Activated T-cell treated with anti-CD3 and anti-CD28 coated beads, Interleukin-2, amount 50 U/mL, for 24 hours (primary cell): ENCODE results near the gene SESN3.

Experiments
- DNase-seq: peaks from one replicate; pipeline ENCODE4 v3.0.0-alpha.2; 2020
- H3K27ac Mint-ChIP-seq: 2 replicates; pipeline ENCODE4 v1.8.0; 2020; ENCODE audit warnings: mild to moderate bottlenecking, mixed read lengths
- H3K27me3 Mint-ChIP-seq: 2 replicates; pipeline ENCODE4 v1.8.0; 2020; ENCODE audit warnings: mixed read lengths
- H3K36me3 Mint-ChIP-seq: 2 replicates; pipeline ENCODE4 v1.8.0; 2020; ENCODE audit warnings: low read depth, mixed read lengths
- H3K4me1 Mint-ChIP-seq: 2 replicates; pipeline ENCODE4 v1.8.0; 2020; ENCODE audit warnings: low read depth, mixed read lengths
- H3K4me3 Mint-ChIP-seq: 2 replicates; pipeline ENCODE4 v1.8.0; 2020; ENCODE audit warnings: mild to moderate bottlenecking, moderate library complexity, mixed read lengths
- H3K9me3 Mint-ChIP-seq: 2 replicates; pipeline ENCODE4 v1.8.0; 2020; ENCODE audit warnings: mixed read lengths

Gene SESN3

DNA sequence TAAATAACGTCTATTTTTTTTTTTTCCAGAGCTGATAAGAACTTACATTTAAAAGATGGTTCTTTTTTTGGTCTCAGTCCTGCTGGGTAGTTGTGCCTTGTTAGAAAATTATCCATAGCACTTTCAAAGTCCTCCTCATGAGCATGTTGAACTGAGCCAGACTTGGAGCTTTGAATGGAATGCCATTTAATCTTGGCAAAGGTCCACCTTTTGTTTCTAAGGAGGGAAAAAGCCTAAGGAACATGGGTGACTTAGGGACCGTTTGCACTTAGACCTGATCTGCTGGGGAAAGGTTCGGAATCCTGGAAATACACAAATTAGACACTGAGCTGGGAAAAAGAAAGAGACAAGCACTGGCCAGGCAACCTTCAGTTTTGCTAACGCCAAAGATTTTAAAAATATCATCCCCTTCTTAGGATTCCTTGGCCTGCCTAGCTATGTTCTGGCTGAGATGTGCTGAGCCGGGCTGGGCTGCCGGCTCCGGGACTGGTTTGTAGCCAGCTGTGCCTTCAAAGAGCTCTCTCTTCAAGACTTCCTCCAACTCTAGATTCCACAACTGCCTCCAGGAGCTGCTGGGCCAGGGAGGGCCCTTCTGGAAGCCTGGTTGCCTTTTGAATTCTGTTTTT, 74.0 kb downstream of the SESN3 start:
- no peak for DNase-seq
- peaks cover 56% of the 10 kb centered on the region for H3K4me1 Mint-ChIP-seq
- H3K27ac Mint-ChIP-seq = peak overlapping the region; percentile 4
- no peaks in the 10 kb centered on the region for H3K9me3 Mint-ChIP-seq
- H3K27me3 Mint-ChIP-seq = no peaks in the 10 kb centered on the region
- no peaks in the 10 kb centered on the region for H3K36me3 Mint-ChIP-seq
- H3K4me3 Mint-ChIP-seq = no peak overlapping the region

DNA sequence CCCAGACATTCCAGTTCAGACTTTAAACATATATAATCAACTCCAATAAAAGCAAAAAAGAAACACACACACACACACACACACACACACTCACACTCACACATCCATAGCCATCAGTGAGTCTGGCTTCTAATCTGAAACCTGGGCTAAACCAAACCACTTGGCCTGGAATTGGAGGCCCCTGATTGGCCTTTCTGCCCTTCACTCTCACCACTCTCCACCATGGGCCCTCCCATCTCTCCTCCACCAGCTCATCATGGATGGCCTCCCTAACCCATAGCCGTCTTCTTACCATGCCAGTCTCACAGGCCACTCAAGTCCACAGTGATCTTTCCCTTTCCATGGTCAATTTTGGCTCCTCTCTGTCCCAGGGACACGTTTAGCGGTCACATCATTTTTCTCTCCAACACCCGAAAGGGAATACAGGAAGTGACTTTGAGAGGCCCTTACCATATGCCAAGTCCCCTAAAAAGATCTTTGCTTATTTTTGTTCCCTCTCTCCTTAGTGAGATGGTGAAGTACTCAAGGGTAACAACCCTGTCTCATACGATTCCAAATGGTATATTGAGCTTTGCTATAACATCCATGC, 74.8 kb downstream of the SESN3 start:
- DNase-seq = no peak
- no peak overlapping the region for H3K27ac Mint-ChIP-seq
- no peaks in the 10 kb centered on the region for H3K36me3 Mint-ChIP-seq
- H3K27me3 Mint-ChIP-seq = no peaks in the 10 kb centered on the region
- no peaks in the 10 kb centered on the region for H3K9me3 Mint-ChIP-seq
- no peak overlapping the region for H3K4me3 Mint-ChIP-seq
- peaks cover 59% of the 10 kb centered on the region for H3K4me1 Mint-ChIP-seq

DNA sequence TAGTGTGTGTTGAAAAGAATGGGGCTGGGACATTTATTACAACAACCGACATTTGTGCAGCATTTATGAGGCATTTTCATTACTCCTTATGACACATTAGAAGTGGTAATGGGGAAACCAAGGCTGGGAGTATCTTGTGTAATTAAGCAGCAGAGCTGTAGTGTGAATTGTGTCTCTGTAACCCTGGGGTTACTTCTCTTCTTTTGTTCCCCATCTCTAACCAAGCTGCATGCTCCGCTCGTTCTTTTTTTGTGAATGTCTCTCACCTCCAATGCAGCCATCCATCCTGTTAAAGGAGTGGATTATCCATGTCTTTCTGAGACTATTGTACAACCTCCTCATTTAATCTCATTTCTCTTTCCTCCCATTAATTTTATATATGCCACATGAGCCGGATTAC, 75.6 kb downstream of the SESN3 start:
- H3K27me3 Mint-ChIP-seq = no peaks in the 10 kb centered on the region
- DNase-seq = no peak
- H3K9me3 Mint-ChIP-seq = no peaks in the 10 kb centered on the region
- H3K4me1 Mint-ChIP-seq = peaks cover 59% of the 10 kb centered on the region
- no peak overlapping the region for H3K4me3 Mint-ChIP-seq
- no peak overlapping the region for H3K27ac Mint-ChIP-seq
- no peaks in the 10 kb centered on the region for H3K36me3 Mint-ChIP-seq

DNA sequence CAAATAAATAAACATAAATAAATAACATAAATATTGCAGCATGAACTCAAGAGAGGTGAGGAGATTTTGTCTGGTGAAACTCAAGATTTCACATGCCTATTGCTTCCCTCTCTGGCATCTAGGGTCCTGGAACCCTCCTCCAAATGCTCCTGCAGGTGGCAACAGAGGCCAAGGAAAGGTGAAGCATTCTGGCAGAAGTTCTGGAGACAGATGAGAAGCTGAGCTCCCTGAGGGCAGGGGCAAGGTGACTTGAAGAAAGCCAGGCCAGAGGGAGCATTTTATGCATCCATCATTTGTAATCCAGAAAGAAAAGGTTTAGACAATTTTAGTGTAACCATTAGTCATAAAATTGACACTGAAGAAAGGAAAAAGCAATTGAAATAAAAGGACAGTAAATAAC, 76.5 kb downstream of the SESN3 start:
- no peaks in the 10 kb centered on the region for H3K36me3 Mint-ChIP-seq
- no peak overlapping the region for H3K4me3 Mint-ChIP-seq
- H3K27ac Mint-ChIP-seq = no peak overlapping the region
- H3K9me3 Mint-ChIP-seq = no peaks in the 10 kb centered on the region
- peaks cover 1% of the 10 kb centered on the region for H3K27me3 Mint-ChIP-seq
- peak; percentile 68 for DNase-seq
- peaks cover 60% of the 10 kb centered on the region for H3K4me1 Mint-ChIP-seq

DNA sequence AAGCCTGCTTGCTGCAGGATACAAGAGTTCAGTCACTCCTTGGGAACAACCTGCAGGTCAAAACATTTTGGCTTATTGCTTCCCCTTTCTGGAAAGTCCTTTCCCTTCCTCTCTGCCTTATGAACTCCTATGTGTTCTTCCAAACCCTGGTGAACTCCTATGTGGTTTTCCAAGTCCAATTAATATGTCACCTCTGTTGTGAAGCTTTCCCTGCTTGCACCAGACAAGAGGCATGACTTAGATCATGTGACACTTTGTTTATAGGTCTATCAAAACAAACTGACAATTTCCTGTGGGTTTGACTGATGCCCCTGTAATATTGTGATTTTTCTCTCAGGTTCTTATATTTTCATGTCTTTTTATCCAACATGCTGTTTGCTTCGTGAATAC, 77.2 kb downstream of the SESN3 start:
- H3K36me3 Mint-ChIP-seq = no peaks in the 10 kb centered on the region
- H3K4me1 Mint-ChIP-seq = peaks cover 64% of the 10 kb centered on the region
- peak overlapping the region; percentile 80 for H3K4me3 Mint-ChIP-seq
- H3K9me3 Mint-ChIP-seq = no peaks in the 10 kb centered on the region
- DNase-seq = no peak
- peak overlapping the region; percentile 92 for H3K27ac Mint-ChIP-seq
- H3K27me3 Mint-ChIP-seq = peaks cover 3% of the 10 kb centered on the region

DNA sequence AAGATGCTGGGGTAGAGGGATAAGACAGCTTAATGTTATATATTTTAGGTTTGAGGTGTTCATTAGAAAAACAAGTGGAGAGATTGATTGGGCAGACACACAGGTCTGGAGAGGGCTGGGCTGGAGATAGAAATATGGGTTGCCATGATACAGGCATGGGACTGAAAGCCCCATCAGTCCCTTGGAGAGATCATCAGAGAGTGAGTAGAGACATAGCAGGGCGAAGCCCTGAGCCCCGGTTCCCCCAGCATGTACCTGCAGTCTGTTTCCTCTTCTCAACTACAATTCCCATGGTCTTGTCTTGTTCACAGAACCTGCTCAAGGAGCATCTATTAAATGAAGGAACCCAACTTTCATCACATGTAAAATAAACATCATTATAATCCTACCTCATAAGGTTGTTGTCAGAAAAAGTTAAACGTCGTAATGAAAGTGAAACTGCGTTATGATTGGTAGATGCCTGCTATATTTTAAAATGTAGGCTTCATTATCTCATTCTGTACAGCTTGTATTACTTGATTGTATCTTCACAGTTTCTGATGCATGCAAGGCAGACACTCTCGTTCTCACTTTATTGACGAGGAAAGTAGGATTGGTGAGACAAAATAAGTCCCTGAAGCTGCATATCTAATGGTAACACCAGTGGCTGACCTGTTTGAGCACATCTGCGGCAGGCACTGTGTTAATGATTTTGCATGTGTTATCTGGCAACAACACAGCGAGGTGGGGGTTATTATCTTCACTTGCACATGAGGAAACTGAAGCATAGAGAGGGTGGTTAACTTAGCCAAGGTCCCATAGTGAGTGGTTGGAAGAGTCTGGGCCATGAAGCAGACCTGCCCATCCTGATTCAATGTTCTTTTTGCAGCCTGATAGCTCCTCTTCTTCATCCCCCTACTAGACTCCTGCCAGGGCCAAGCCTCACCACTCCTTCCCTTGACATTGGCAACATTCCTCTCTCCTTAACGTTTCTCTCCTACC, 77.8 kb downstream of the SESN3 start:
- Mint-ChIP-seq H3K27ac (peak overlapping the region; percentile 92), H3K4me3 (peak overlapping the region; percentile 80), H3K4me1 (peaks cover 64% of the 10 kb centered on the region), H3K27me3 (peaks cover 3% of the 10 kb centered on the region), H3K9me3 (no peaks in the 10 kb centered on the region), H3K36me3 (no peaks in the 10 kb centered on the region)
- DNase-seq = no peak

DNA sequence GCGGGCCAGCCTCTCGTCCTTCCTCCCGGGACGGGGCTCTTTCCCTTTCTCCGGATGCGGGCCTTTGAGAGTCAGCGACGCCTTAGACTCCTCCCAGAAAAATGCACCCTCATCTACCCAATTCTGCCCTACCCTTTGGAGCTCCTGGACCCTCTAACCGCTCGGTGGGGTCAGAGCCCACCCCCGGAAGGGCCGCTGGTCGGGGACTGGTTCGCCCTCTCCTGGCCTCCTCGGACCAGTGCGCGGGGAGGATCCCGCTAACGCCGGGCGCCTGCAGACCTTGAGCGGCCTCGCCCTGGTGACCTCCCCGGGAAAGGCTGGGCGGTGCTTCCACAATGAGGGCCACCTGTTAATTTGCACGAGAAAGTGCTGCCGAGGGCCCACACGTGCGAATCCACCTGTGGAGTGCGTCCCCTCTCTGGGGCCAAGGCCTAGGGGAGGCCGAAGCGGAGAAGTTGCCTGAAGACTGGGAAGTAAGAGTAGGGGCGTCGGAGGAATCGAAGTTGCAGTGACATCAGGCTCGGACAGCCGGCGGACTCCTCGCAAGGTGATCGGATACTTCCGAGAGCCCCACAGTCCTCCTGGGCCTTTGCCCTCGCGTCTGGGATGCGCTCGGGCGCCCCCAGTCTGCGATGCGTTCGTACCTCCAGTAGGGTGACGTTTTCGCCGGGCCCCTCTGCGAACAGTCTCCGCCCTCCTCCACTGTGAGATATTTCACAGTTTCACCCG, 79.9 kb downstream of the SESN3 start:
- H3K36me3 Mint-ChIP-seq = no peaks in the 10 kb centered on the region
- H3K27me3 Mint-ChIP-seq = peaks cover 7% of the 10 kb centered on the region
- H3K4me1 Mint-ChIP-seq = peaks cover 54% of the 10 kb centered on the region
- H3K9me3 Mint-ChIP-seq = no peaks in the 10 kb centered on the region
- DNase-seq = peak; percentile 91
- H3K4me3 Mint-ChIP-seq = peak overlapping the region; percentile 80
- peak overlapping the region; percentile 90 for H3K27ac Mint-ChIP-seq

DNA sequence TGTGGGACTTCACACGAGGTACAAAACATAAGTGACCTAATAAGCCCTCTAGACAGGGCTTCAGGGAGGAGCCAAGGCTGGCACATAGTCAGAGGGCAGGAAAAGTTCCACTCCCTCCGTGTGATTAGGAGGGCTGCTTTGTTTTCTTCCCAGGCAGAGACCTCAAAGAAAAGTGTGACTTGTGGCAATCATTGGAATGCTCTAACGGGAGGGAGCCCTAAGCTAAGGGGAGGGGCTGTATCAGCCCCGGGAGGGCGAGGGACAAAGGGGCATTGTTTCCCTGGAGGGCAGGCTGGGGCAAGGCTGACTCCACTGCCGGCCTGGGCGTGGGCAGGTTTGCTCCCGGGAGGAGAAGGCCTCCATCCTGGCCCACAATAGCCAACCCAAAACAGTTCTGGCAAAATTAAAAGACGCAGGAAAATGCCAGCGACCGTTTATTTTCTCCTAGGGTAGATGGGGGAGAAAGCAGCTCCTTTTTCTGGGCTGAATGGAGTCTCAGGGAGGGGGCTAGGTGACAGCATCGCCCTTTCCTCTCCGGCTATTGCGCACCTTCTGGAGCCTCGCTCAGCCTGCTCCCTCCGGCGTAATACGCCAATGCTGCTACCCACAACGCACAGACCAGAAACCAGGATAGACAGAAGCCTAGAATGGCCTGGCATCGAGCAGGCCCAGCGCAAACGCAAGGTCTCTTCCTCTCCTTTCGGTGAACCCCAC, 81.2 kb downstream of the SESN3 start:
- DNase-seq = no peak

DNA sequence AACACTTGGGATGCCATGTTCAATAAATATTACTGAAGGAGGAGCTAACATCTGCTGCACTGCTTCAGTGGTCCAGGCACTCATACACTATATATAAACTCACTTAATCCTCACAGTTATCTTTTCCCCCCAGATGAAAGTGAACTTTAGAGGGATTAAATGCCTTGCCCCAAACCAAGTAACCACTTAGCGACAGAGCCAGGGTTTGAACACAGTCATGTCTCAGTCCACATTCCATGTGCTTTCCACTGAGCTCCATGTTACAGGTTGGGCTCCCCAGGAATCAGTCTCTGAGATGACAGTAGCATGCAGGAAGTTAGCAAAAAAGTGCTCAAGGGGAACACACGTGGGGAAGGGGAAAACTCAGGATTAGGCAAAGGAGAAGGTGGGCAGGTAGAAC, 82.1 kb downstream of the SESN3 start:
- no peak overlapping the region for H3K27ac Mint-ChIP-seq
- no peak for DNase-seq
- no peaks in the 10 kb centered on the region for H3K36me3 Mint-ChIP-seq
- H3K4me1 Mint-ChIP-seq = peaks cover 49% of the 10 kb centered on the region
- peaks cover 23% of the 10 kb centered on the region for H3K27me3 Mint-ChIP-seq
- no peaks in the 10 kb centered on the region for H3K9me3 Mint-ChIP-seq
- no peak overlapping the region for H3K4me3 Mint-ChIP-seq

More for the DNA sequence above, 81.2 kb downstream of the SESN3 start:
- Mint-ChIP-seq H3K4me1 (peaks cover 53% of the 10 kb centered on the region), H3K4me3 (peak overlapping the region; percentile 80), H3K27me3 (peaks cover 15% of the 10 kb centered on the region), H3K36me3 (no peaks in the 10 kb centered on the region), H3K27ac (peak overlapping the region; percentile 90), H3K9me3 (no peaks in the 10 kb centered on the region)

DNA sequence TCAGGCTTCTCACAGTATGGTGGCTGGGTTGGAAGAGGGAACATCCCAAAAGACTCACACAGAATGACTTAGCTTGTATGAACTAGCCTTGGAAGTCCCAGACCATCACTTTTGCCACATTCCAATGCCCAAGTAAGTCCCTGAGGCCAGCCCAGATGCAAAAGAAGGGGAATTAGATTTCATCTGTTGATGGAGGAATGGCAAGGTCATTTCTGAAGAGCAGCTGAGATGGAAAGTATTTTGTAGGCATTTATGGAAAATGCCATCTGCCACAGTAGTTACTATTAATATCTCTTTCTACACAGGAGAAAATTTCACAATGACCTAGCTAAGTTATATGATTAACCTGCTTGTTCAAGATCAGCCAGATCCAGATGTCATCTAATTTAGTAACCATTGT, 82.6 kb downstream of the SESN3 start:
- Mint-ChIP-seq H3K36me3 (no peaks in the 10 kb centered on the region), H3K9me3 (no peaks in the 10 kb centered on the region), H3K27me3 (peaks cover 28% of the 10 kb centered on the region), H3K4me3 (no peak overlapping the region), H3K4me1 (peaks cover 43% of the 10 kb centered on the region), H3K27ac (no peak overlapping the region)
- DNase-seq = no peak

DNA sequence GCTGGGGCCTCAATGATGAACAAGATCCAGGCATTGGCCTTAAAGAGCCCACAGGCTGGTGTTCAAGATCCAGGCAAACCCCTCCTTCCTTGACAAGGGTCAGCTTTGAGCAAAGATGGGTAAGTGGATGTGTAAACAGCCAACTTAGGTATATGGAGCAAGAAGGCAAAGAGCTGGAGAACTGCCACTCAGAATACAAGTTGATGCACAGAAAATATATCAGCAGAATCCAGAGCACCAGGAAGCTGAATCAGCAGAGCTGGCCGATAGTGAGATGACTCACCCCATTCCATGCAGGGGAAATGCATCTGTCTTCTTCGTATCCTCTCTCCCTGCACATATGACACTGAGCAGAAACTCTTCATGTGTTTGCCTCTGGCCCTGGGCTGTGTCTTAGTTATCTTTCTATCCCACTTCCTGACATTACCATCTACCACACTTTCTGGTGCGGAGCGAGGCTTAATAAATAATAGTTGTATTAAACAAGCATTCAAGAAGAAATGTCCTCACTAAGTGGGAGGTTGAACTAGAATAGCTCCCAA, 83.6 kb downstream of the SESN3 start:
- H3K27ac Mint-ChIP-seq = no peak overlapping the region
- peaks cover 34% of the 10 kb centered on the region for H3K27me3 Mint-ChIP-seq
- peaks cover 34% of the 10 kb centered on the region for H3K4me1 Mint-ChIP-seq
- H3K36me3 Mint-ChIP-seq = no peaks in the 10 kb centered on the region
- no peaks in the 10 kb centered on the region for H3K9me3 Mint-ChIP-seq
- DNase-seq = no peak
- H3K4me3 Mint-ChIP-seq = no peak overlapping the region

DNA sequence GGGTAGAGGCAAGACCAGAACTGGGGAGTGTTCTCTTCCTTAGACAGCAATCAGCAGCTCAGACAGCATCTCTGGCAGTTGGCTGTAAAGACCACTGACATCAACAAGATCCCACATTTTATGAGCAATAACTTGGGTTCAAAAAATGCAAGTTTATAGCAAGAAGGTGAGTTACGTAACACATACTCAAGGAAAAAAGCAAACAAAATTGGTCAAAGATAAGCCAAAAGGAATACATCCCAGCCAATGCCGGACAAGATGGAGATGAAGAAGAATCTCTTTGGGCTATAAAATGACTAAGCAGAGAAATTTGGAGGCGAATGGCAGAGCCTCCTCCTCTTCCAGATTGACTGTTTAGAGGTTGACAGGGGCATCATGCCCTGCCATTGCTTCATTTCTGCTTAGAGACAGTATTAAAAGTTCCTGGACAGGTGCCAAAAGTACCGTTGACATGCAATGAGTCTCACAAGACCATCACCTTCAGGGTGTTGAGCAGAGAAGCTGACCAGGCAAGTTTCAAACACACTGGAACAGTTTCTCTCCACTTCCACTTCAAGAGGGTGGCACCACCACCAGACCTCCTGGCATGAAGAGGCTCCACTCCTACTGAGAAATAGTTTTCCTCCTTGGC, 85.5 kb downstream of the SESN3 start:
- H3K4me1 Mint-ChIP-seq = peaks cover 22% of the 10 kb centered on the region
- no peaks in the 10 kb centered on the region for H3K9me3 Mint-ChIP-seq
- H3K27ac Mint-ChIP-seq = no peak overlapping the region
- DNase-seq = no peak
- no peak overlapping the region for H3K4me3 Mint-ChIP-seq
- peaks cover 37% of the 10 kb centered on the region for H3K27me3 Mint-ChIP-seq
- H3K36me3 Mint-ChIP-seq = no peaks in the 10 kb centered on the region
